ENCODE data around the gene CAMK1D.

The CAMK1D gene

GRCh38 chr10:12869427-12869826 lies 520.1 kb downstream of the CAMK1D start:
- DNase-seq: no peak

GRCh38 chr10:12872577-12872976 lies 523.2 kb downstream of the CAMK1D start:
- no peak for DNase-seq

- DNase-seq: no peak
Observed at GRCh38 chr10:12873172-12873571, 523.8 kb downstream of the CAMK1D start.

- DNase-seq: no peak
Observed at GRCh38 chr10:12874501-12874900, 525.2 kb downstream of the CAMK1D start.

- DNase-seq: no peak
Observed at GRCh38 chr10:12875100-12875499, 525.8 kb downstream of the CAMK1D start.

- DNase-seq: no peak
Observed at GRCh38 chr10:12876266-12876665, 526.9 kb downstream of the CAMK1D start.

- DNase-seq: no peak
Observed at GRCh38 chr10:12877150-12877549, 527.8 kb downstream of the CAMK1D start.

GRCh38 chr10:12880423-12880822 lies 531.1 kb downstream of the CAMK1D start:
- DNase-seq: no peak

GRCh38 chr10:12884851-12885250 lies 535.5 kb downstream of the CAMK1D start:
- DNase-seq: no peak
